H1 (cell line): ENCODE results near the gene CUTA. TPM values are rescaled to one million over a fixed set of nuclear protein-coding genes. Genes with fewer than 3 reads are reported as not detected.

Experiments used
- CTCF ChIA-PET: fragments of 300-600 bp; sonication (Branson Sonifier 250); formaldehyde crosslinking; loops from one replicate; lab custom pipeline; 2021; ENCODE audit not compliant: partially characterized antibody; lab: Charles Lee
- POLR2A ChIA-PET: fragments of 300-600 bp; sonication (Branson Sonifier 250); formaldehyde crosslinking; loops from one replicate; lab custom pipeline; 2021; ENCODE audit warnings: inconsistent platforms; ENCODE audit not compliant: partially characterized antibody; lab: Charles Lee
- DNase-seq, 2 experiments: peaks; one replicate each; pipeline versions ENCODE4 v3.0.0 to v3.0.0-alpha.2; 2010 to 2022; ENCODE audit warnings: low spot score in 2 of 2, low read depth in 1 of 2, mixed read lengths in 1 of 2
- FAIRE-seq: peaks from 2 replicates; lab custom pipeline; 2011; peaks lifted over from hg19 to GRCh38; lab: Jason Lieb, UNC
- H2AFZ ChIP-seq: 2 replicates; pipeline ENCODE4 v1.8.1; 2012; ENCODE audit warnings: low read length, inconsistent platforms
- H2AK5ac ChIP-seq: 2 replicates; pipeline ENCODE4 v1.6.1; 2013; ENCODE audit warnings: low read depth, low read length
- H2BK120ac ChIP-seq: replicated peaks from 2 replicates; pipeline ENCODE3; 2013; ENCODE audit warnings: low read depth, low read length, inconsistent platforms
- H2BK12ac ChIP-seq: 2 replicates; pipeline ENCODE4 v1.6.1; 2013; ENCODE audit warnings: low read depth, low read length
- H2BK15ac ChIP-seq: 2 replicates; pipeline ENCODE4 v1.6.1; 2013; ENCODE audit warnings: low read length
- H2BK20ac ChIP-seq: 2 replicates; pipeline ENCODE4 v1.6.1; 2013; ENCODE audit warnings: low read length
- H2BK5ac ChIP-seq: 2 replicates; pipeline ENCODE4 v1.6.1; 2013; ENCODE audit warnings: low read depth, low read length
- H3K14ac ChIP-seq: 2 replicates; pipeline ENCODE4 v1.6.1; 2013; ENCODE audit warnings: inconsistent platforms; ENCODE audit not compliant: insufficient read length
- H3K18ac ChIP-seq: 2 replicates; pipeline ENCODE4 v1.6.1; 2013; ENCODE audit warnings: low read length; ENCODE audit errors: extremely low read depth
- H3K23ac ChIP-seq: 2 replicates; pipeline ENCODE4 v1.6.1; 2013; ENCODE audit warnings: inconsistent platforms; ENCODE audit not compliant: insufficient read length
- H3K23me2 ChIP-seq: 2 replicates; pipeline ENCODE4 v1.6.1; 2013; ENCODE audit warnings: low read depth, low read length
- H3K27ac ChIP-seq: 2 replicates; pipeline ENCODE4 v1.6.1; 2011; ENCODE audit warnings: low read depth, low read length, inconsistent platforms
- H3K27me3 ChIP-seq, 4 experiments: replicated peaks in 1 of 4; 1 replicate in 1 of 4; 2 replicates in 3 of 4; pipeline versions ENCODE4 v1.6.1 to v1.8.1; 2011 to 2013; ENCODE audit warnings: low read length in 3 of 4, mild to moderate bottlenecking in 3 of 4, inconsistent platforms in 2 of 4, mixed read lengths in 2 of 4, moderate library complexity in 1 of 4; ENCODE audit not compliant: control insufficient read depth in 3 of 4, insufficient read depth in 3 of 4; ENCODE audit errors: extremely low read depth in 1 of 4
- H3K36me3 ChIP-seq, 4 experiments: 2 replicates each; pipeline versions ENCODE4 v1.6.1 to v1.8.1; 2011 to 2013; ENCODE audit warnings: mild to moderate bottlenecking in 4 of 4, low read length in 3 of 4, moderate library complexity in 2 of 4, control low read depth in 1 of 4, inconsistent platforms in 1 of 4; ENCODE audit not compliant: insufficient read depth in 4 of 4, control insufficient read depth in 2 of 4
- H3K4ac ChIP-seq: replicated peaks from 2 replicates; pipeline ENCODE3; 2013; ENCODE audit warnings: low read length, low read depth, mixed read lengths, inconsistent platforms; ENCODE audit not compliant: insufficient read length
- H3K4me1 ChIP-seq, 4 experiments: replicated peaks in 1 of 4; 1 replicate in 1 of 4; 2 replicates in 3 of 4; pipeline versions ENCODE4 v1.6.1 to v1.8.1; 2011 to 2013; ENCODE audit warnings: low read length in 3 of 4, inconsistent platforms in 2 of 4, mixed read lengths in 1 of 4; ENCODE audit not compliant: insufficient read depth in 4 of 4, control insufficient read depth in 3 of 4
- H3K4me2 ChIP-seq, 2 experiments: 2 replicates each; pipeline versions ENCODE4 v1.6.1 to v1.8.1; 2011 to 2013; ENCODE audit warnings: low read depth in 2 of 2, low read length in 2 of 2, control low read depth in 1 of 2, inconsistent platforms in 1 of 2, mild to moderate bottlenecking in 1 of 2; ENCODE audit not compliant: insufficient read depth in 1 of 2
- H3K4me3 ChIP-seq, 4 experiments: fragments of 200-600, 300-600 bp in 1 of 4; sonication (generic), shearing (Covaris generic), sonication (Bioruptor Twin) in 1 of 4; 2 replicates each; pipeline versions ENCODE4 v1.5.1 to v1.8.1; 2011 to 2016; ENCODE audit warnings: low read length in 4 of 4, low read depth in 3 of 4, control low read depth in 2 of 4, inconsistent platforms in 2 of 4, mild to moderate bottlenecking in 2 of 4, mixed read lengths in 1 of 4, moderate library complexity in 1 of 4; ENCODE audit not compliant: insufficient read depth in 2 of 4; ENCODE audit errors: extremely low read depth in 1 of 4
- H3K56ac ChIP-seq: replicated peaks from 2 replicates; pipeline ENCODE3; 2013; ENCODE audit warnings: low read depth, mild to moderate bottlenecking, mixed read lengths, low read length, inconsistent platforms; ENCODE audit not compliant: insufficient read length
- H3K79me1 ChIP-seq: 2 replicates; pipeline ENCODE4 v1.6.1; 2013; ENCODE audit warnings: low read depth, low read length, control low read depth
- H3K79me2 ChIP-seq, 2 experiments: 2 replicates each; pipeline versions ENCODE4 v1.6.1 to v1.8.1; 2012 to 2013; ENCODE audit warnings: low read length in 2 of 2, mild to moderate bottlenecking in 2 of 2, inconsistent platforms in 1 of 2; ENCODE audit not compliant: insufficient read depth in 2 of 2, control insufficient read depth in 1 of 2
- H3K9ac ChIP-seq, 4 experiments: replicated peaks in 1 of 4; 1 replicate in 1 of 4; 2 replicates in 3 of 4; pipeline versions ENCODE4 v1.6.1 to v1.8.1; 2011 to 2013; ENCODE audit warnings: low read depth in 3 of 4, low read length in 3 of 4, control low read depth in 2 of 4, mild to moderate bottlenecking in 2 of 4, moderate library complexity in 2 of 4, inconsistent platforms in 1 of 4; ENCODE audit errors: extremely low read depth in 1 of 4
- H3K9me3 ChIP-seq, 2 experiments: 2 replicates each; pipeline versions ENCODE4 v1.6.1 to v1.8.1; 2012 to 2013; ENCODE audit warnings: mild to moderate bottlenecking in 2 of 2, moderate library complexity in 2 of 2, control low read depth in 1 of 2, inconsistent platforms in 1 of 2, low read depth in 1 of 2, low read length in 1 of 2, mixed read lengths in 1 of 2; ENCODE audit not compliant: insufficient read depth in 2 of 2
- H4K20me1 ChIP-seq, 2 experiments: replicated peaks in 1 of 2; 2 replicates each; pipeline versions ENCODE3 to v1.8.1; 2011 to 2013; ENCODE audit warnings: inconsistent platforms in 2 of 2, low read length in 2 of 2, mild to moderate bottlenecking in 1 of 2; ENCODE audit not compliant: insufficient read depth in 2 of 2, control insufficient read depth in 1 of 2
- H4K5ac ChIP-seq: 2 replicates; pipeline ENCODE4 v1.6.1; 2013; ENCODE audit warnings: low read length, low read depth, mixed read lengths, inconsistent platforms; ENCODE audit not compliant: insufficient read length
- H4K8ac ChIP-seq: 2 replicates; pipeline ENCODE4 v1.8.0; 2013; ENCODE audit warnings: mild to moderate bottlenecking, moderate library complexity, low read length, inconsistent platforms; ENCODE audit not compliant: insufficient read depth; ENCODE audit errors: extremely low read depth
- H4K91ac ChIP-seq: replicated peaks from 2 replicates; pipeline ENCODE3; 2013; ENCODE audit warnings: low read length, mixed read lengths, inconsistent platforms; ENCODE audit not compliant: insufficient read length
- ASH2L ChIP-seq: fragments of 200-600, 300-600 bp; sonication (generic); IDR thresholded peaks from one replicate; pipeline ENCODE4 v1.7.1; 2017; ENCODE audit warnings: low read length
- HDAC6 ChIP-seq: IDR thresholded peaks from one replicate; pipeline ENCODE4 v1.7.1; 2012; ENCODE audit warnings: low read depth, mild to moderate bottlenecking, inconsistent platforms, low read length, moderate library complexity
- KDM4A ChIP-seq: IDR thresholded peaks from one replicate; pipeline ENCODE4 v1.7.1; 2012; ENCODE audit warnings: low read depth, mild to moderate bottlenecking, moderate library complexity, low read length, inconsistent platforms; ENCODE audit not compliant: severe bottlenecking
- PHF8 ChIP-seq: fragments of 200-600 bp; sonication (generic); conservative IDR thresholded peaks from 2 replicates; pipeline ENCODE4 v1.7.1; 2012; ENCODE audit warnings: low read depth, mild to moderate bottlenecking, inconsistent platforms, low read length, moderate library complexity
- SP1 ChIP-seq: IDR thresholded peaks from 2 replicates; pipeline ENCODE4 v1.6.1; 2011; ENCODE audit warnings: low read depth, low read length
- SP4 ChIP-seq: IDR thresholded peaks from 2 replicates; pipeline ENCODE4 v1.6.1; 2012; ENCODE audit warnings: low read length, inconsistent platforms
- SUZ12 ChIP-seq: fragments of 200-600 bp; sonication (generic); IDR thresholded peaks from 2 replicates; pipeline ENCODE4 v1.6.1; 2012; ENCODE audit warnings: mild to moderate bottlenecking, inconsistent platforms, low read length, moderate library complexity, mixed read lengths
- TEAD4 ChIP-seq: IDR thresholded peaks from 2 replicates; pipeline ENCODE4 v1.6.1; 2012; ENCODE audit warnings: low read depth, low read length, inconsistent platforms, mixed read lengths
- WGBS, 2 experiments: shearing (Covaris generic) in 1 of 2; methylation state at CpG; one replicate each; pipeline versions ENCODE4 v1.1.6 to v1.1.7; 2013 to 2015; ENCODE audit warnings: low lambda C conversion rate in 2 of 2, mixed read lengths in 2 of 2, inconsistent platforms in 1 of 2, low coverage in 1 of 2, missing lambda C conversion rate in 1 of 2; ENCODE audit not compliant: insufficient replicate concordance in 2 of 2, insufficient coverage in 1 of 2, insufficient read length in 1 of 2; ENCODE audit errors: extremely low coverage in 1 of 2, missing lambda C conversion rate in 1 of 2; 5-methylcytosine and 5-hydroxymethylcytosine counted together
- polyA plus RNA-seq, 7 experiments: library from polyadenylated mRNA; depleted of rRNA in 3 of 7; stranded (reverse) in 5 of 7; unstranded in 2 of 7; fragments of >200 nt in 5 of 7; fragments of 200-250 nt in 2 of 7; gene quantifications; 1 replicate in 5 of 7; 2 replicates in 1 of 7; 4 replicates in 1 of 7; pipeline versions ENCODE4 v1.2.1 to v1.2.3, GENCODE V29; 2011 to 2013; ENCODE audit warnings: missing spikeins in 2 of 7, mixed read lengths in 2 of 7
- total RNA-seq: library from RNA; stranded (reverse); fragmentation: NEBNext Ultra II Directional; extraction: Animal tissue kit (Norgen Biotek cat#: 25700); gene quantifications from 2 replicates; pipeline ENCODE4 v1.2.1, GENCODE V29; 2021
- TF ChIP-seq, protein P1 (sequence below): IDR thresholded peaks from 2 replicates; pipeline ENCODE4 v1.6.1; 2011; ENCODE audit warnings: low read length, improper control_type of control experiment

CUTA gene
- total and polyA plus RNA-seq, 2 of the 8 experiments (the other 6 are each of a cell fraction or from before 2014, with no cell fraction given), result 297 to 460 TPM

DNA sequence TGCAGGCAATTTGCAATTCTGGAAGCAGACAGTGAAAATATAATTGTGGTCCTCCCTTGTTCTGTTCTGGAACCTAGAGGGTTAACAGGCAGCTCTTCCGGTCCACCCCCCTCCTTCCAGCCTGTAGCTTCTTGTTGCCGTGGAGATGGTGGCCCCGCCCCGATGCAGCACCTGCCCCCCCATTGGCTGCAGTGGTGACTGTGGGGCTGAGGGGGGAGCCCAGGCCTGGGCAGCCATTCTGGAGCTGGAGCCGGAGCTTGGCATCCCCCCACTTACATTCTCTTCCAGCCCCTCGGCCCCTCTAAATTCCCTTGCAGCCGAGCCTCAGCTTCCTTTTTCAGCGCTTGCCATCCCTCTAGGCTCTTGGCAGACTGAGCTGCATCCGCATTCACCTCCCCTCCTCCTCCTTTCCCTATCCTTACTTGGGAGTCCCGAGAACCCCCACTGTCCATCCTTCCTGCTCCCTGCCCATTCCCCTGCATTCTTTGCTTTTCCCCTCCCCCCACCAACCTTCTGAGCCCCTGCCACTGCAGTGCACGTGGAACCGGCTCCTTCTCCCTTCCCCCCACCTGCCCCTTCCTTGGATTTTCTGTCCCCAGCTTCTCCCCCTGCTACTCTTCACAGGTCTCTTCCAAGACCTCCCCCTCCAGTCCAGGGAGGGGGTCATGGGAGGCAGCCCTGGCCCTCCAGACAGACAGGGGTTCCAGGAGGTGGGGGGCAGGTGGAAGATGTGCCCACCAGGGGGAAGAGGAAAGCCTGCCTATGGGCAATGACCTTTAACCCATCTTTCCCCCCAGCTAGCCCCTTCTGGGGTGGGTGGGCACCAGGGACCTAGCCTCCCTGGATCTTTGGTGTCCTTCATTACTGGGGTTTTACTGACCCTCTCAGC is 13.3 kb upstream of the CUTA start:
- Histone ChIP-seq H3K23me2 (peaks cover 31% of the 10 kb centered on the region), H2BK120ac (peak overlapping the region; percentile 82), H3K4me3 (peak overlapping the region; percentile 31 to 61 (median 56)), H3K79me2 (peaks cover 13 to 80% of the 10 kb centered on the region in 2 experiments), H2AK5ac (peak overlapping the region; percentile 76; the same call in 1 of the 2 replicates), H3K36me3 (peaks cover 12 to 14% (median 13%) of the 10 kb centered on the region in 4 experiments), H4K91ac (peak overlapping the region; percentile 99), H3K79me1 (peaks cover 17% of the 10 kb centered on the region), H3K56ac (peak overlapping the region; percentile 89), H4K8ac (peak overlapping the region; percentile 76; the same call in 1 of the 2 replicates), H3K9me3 (no peaks in the 10 kb centered on the region; a peak in 1 of 4 replicates), H3K9ac (peak overlapping the region; percentile 35 to 83 (median 70)), H2BK5ac (peak overlapping the region; percentile 93), H3K4me2 (peak overlapping the region; percentile 90 to 91), H4K5ac (peak overlapping the region; percentile 60), H3K27me3 (no peaks in the 10 kb centered on the region), H2BK12ac (peak overlapping the region; percentile 91), H2AFZ (no peak overlapping the region), H2BK20ac (peak overlapping the region; percentile 93; the same call in 1 of the 2 replicates), H3K18ac (peak overlapping the region; percentile 98), H3K27ac (peak overlapping the region; percentile 98), H3K4ac (peak overlapping the region; percentile 96), H3K4me1 (peaks cover 15 to 43% (median 28%) of the 10 kb centered on the region in 4 experiments), H4K20me1 (peaks cover 0 to 13% of the 10 kb centered on the region in 2 experiments), H2BK15ac (peak overlapping the region; percentile 81; the same call in 1 of the 2 replicates), H3K23ac (no peak overlapping the region), H3K14ac (peak overlapping the region; percentile 54)
- peak in 1 of 2 experiments; percentile 93 for DNase-seq
- POLR2A ChIA-PET, result interaction anchor here (0.5 to 14.8 kb wide), 24 partner anchors 9 to 1532 kb away, joined by 3 to 381 read pairs (median 5); partner anchors contain the start of genes B3GALT4, CUTA, PHF1 and RGL2
- 1% methylated on average over 8 of the region's 12 CpGs; no CpG with 5 or more reads in 1 of the 2 experiments for WGBS, 2 experiments
- FAIRE-seq, result peak; percentile 50
- CTCF ChIA-PET, result interaction anchor here (0.6 to 4.1 kb wide), 15 partner anchors 10 to 213 kb away, joined by 3 to 22 read pairs (median 3); partner anchors contain the start of genes B3GALT4, CUTA, SYNGAP1 and ZBTB9
- no peak for TF ChIP-seq SUZ12
- TF ChIP-seq, protein P1, sequence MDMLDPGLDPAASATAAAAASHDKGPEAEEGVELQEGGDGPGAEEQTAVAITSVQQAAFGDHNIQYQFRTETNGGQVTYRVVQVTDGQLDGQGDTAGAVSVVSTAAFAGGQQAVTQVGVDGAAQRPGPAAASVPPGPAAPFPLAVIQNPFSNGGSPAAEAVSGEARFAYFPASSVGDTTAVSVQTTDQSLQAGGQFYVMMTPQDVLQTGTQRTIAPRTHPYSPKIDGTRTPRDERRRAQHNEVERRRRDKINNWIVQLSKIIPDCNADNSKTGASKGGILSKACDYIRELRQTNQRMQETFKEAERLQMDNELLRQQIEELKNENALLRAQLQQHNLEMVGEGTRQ, result no peak
- peak; percentile 90 for TF ChIP-seq TEAD4
- TF ChIP-seq KDM4A, result no peak
- TF ChIP-seq SP1, result peak; percentile 72
- 0 out of 2 replicates have a peak, but pooled peaks have one; percentile 17 for TF ChIP-seq PHF8
- no peak for TF ChIP-seq HDAC6
- peak; percentile 85 for TF ChIP-seq SP4
- TF ChIP-seq ASH2L, result peak; percentile 88
